Stimulated activated naive CD8-positive, alpha-beta T cell treated with anti-CD3 and anti-CD28 coated beads, Interleukin-15, amount 100 ng/mL, for 72 hours (primary cell): ENCODE data around the gene GP5.

ENCODE experiments used
- ATAC-seq: fragments of 150-1000 bp; cut with Tn5 transposase; 2 replicates; pipeline ENCODE4 v1.10.0; 2021; ENCODE audit warnings: mild to moderate bottlenecking, moderate library complexity
- DNase-seq, 2 donors: peaks; one replicate each; pipeline ENCODE4 v3.0.0; 2021 to 2022
- H3K27ac Mint-ChIP-seq, 2 donors: one replicate each; pipeline ENCODE4 v1.8.0; 2022; ENCODE audit warnings: mild to moderate bottlenecking in 2 of 2, mixed read lengths in 2 of 2, moderate library complexity in 2 of 2
- H3K27me3 Mint-ChIP-seq: one replicate; pipeline ENCODE4 v1.8.0; 2022; ENCODE audit warnings: mixed read lengths
- H3K4me1 Mint-ChIP-seq: one replicate; pipeline ENCODE4 v1.8.0; 2022; ENCODE audit warnings: mild to moderate bottlenecking, mixed read lengths
- H3K4me3 Mint-ChIP-seq, 2 donors: one replicate each; pipeline ENCODE4 v1.8.0; 2022; ENCODE audit warnings: mild to moderate bottlenecking in 2 of 2, mixed read lengths in 2 of 2, moderate library complexity in 1 of 2
- H3K9me3 Mint-ChIP-seq, 2 donors: one replicate each; pipeline ENCODE4 v1.8.0; 2022; ENCODE audit warnings: mixed read lengths in 2 of 2

GP5 gene

GRCh38 chr3:194387926-194388418 is 11.1 kb downstream of the GP5 start:
- Mint-ChIP-seq H3K9me3 (peaks cover 20 to 25% of the 10 kb centered on the region in 2 donors), H3K4me3 (no peak overlapping the region), H3K4me1 (no peaks in the 10 kb centered on the region), H3K27me3 (no peaks in the 10 kb centered on the region), H3K27ac (no peak overlapping the region)
- no peak for ATAC-seq
- DNase-seq: no peak

GRCh38 chr3:194387276-194387675 is 11.8 kb downstream of the GP5 start:
- Mint-ChIP-seq H3K27ac (peak overlapping the region in 1 of 2 donors; percentile 37), H3K4me3 (no peak overlapping the region), H3K4me1 (no peaks in the 10 kb centered on the region), H3K9me3 (peaks cover 20 to 25% of the 10 kb centered on the region in 2 donors), H3K27me3 (no peaks in the 10 kb centered on the region)
- ATAC-seq (no peak), DNase-seq (no peak)

GRCh38 chr3:194386648-194387047 is 12.4 kb downstream of the GP5 start:
- Mint-ChIP-seq H3K27me3 (no peaks in the 10 kb centered on the region), H3K27ac (no peak overlapping the region), H3K4me3 (no peak overlapping the region), H3K9me3 (peaks cover 20 to 25% of the 10 kb centered on the region in 2 donors), H3K4me1 (no peaks in the 10 kb centered on the region)
- DNase-seq: no peak
- ATAC-seq: no peak

- no peaks in the 10 kb centered on the region for H3K27me3 Mint-ChIP-seq
- H3K27ac Mint-ChIP-seq: no peak overlapping the region
- no peak overlapping the region for H3K4me3 Mint-ChIP-seq
- H3K9me3 Mint-ChIP-seq: peaks cover 16 to 20% of the 10 kb centered on the region in 2 donors
- DNase-seq (no peak), ATAC-seq (no peak)
- H3K4me1 Mint-ChIP-seq: no peaks in the 10 kb centered on the region
Measured at GRCh38 chr3:194386066-194386465, 13.0 kb downstream of the GP5 start.

- DNase-seq (no peak), ATAC-seq (no peak)
- Mint-ChIP-seq H3K27ac (no peak overlapping the region), H3K27me3 (no peaks in the 10 kb centered on the region), H3K9me3 (peaks cover 3 to 5% of the 10 kb centered on the region in 2 donors), H3K4me3 (no peak overlapping the region), H3K4me1 (no peaks in the 10 kb centered on the region)
Measured at GRCh38 chr3:194384569-194385001, 14.5 kb downstream of the GP5 start.

- ATAC-seq: peak; percentile 30
- no peak overlapping the region for H3K27ac Mint-ChIP-seq
- H3K4me1 Mint-ChIP-seq: no peaks in the 10 kb centered on the region
- H3K27me3 Mint-ChIP-seq: no peaks in the 10 kb centered on the region
- no peak for DNase-seq
- H3K9me3 Mint-ChIP-seq: peaks cover 0 to under 1% of the 10 kb centered on the region in 2 donors
- no peak overlapping the region for H3K4me3 Mint-ChIP-seq
Measured at GRCh38 chr3:194384156-194384555, 14.9 kb downstream of the GP5 start.

- H3K27me3 Mint-ChIP-seq: peaks cover 7% of the 10 kb centered on the region
- peak overlapping the region in 1 of 2 donors; percentile 60 for H3K27ac Mint-ChIP-seq
- H3K9me3 Mint-ChIP-seq: no peaks in the 10 kb centered on the region
Measured at GRCh38 chr3:194383276-194383940, 15.7 kb downstream of the GP5 start.

GRCh38 chr3:194382892-194383223 is 16.2 kb downstream of the GP5 start:
- no peaks in the 10 kb centered on the region for H3K4me1 Mint-ChIP-seq
- no peak overlapping the region for H3K27ac Mint-ChIP-seq
- no peaks in the 10 kb centered on the region for H3K9me3 Mint-ChIP-seq
- H3K4me3 Mint-ChIP-seq: no peak overlapping the region
- ATAC-seq (peak; percentile 26), DNase-seq (no peak)
- H3K27me3 Mint-ChIP-seq: peaks cover 11% of the 10 kb centered on the region

More at GRCh38 chr3:194383276-194383940, 15.7 kb downstream of the GP5 start:
- Mint-ChIP-seq H3K4me3 (no peak overlapping the region), H3K4me1 (no peaks in the 10 kb centered on the region)
- ATAC-seq: no peak
- no peak for DNase-seq

GRCh38 chr3:194382196-194382891 is 16.7 kb downstream of the GP5 start:
- Mint-ChIP-seq H3K4me1 (no peaks in the 10 kb centered on the region), H3K4me3 (no peak overlapping the region), H3K27ac (no peak overlapping the region), H3K9me3 (no peaks in the 10 kb centered on the region), H3K27me3 (peaks cover 11% of the 10 kb centered on the region)
- peak; percentile 44 for ATAC-seq
- DNase-seq: no peak

GRCh38 chr3:194381460-194381875 is 17.6 kb downstream of the GP5 start:
- H3K9me3 Mint-ChIP-seq: no peaks in the 10 kb centered on the region
- peaks cover 11% of the 10 kb centered on the region for H3K27me3 Mint-ChIP-seq
- no peak overlapping the region for H3K27ac Mint-ChIP-seq
- no peak for DNase-seq
- no peaks in the 10 kb centered on the region for H3K4me1 Mint-ChIP-seq
- ATAC-seq: no peak
- H3K4me3 Mint-ChIP-seq: no peak overlapping the region

GRCh38 chr3:194380326-194380725 is 18.7 kb downstream of the GP5 start:
- Mint-ChIP-seq H3K4me3 (no peak overlapping the region), H3K27ac (no peak overlapping the region), H3K4me1 (no peaks in the 10 kb centered on the region), H3K27me3 (peaks cover 14% of the 10 kb centered on the region), H3K9me3 (no peaks in the 10 kb centered on the region)
- DNase-seq: no peak
- ATAC-seq: no peak

GRCh38 chr3:194379651-194380050 is 19.4 kb downstream of the GP5 start:
- no peaks in the 10 kb centered on the region for H3K9me3 Mint-ChIP-seq
- H3K27me3 Mint-ChIP-seq: peaks cover 21% of the 10 kb centered on the region
- ATAC-seq: no peak
- no peak overlapping the region for H3K4me3 Mint-ChIP-seq
- H3K27ac Mint-ChIP-seq: no peak overlapping the region
- H3K4me1 Mint-ChIP-seq: no peaks in the 10 kb centered on the region
- DNase-seq: no peak

- Mint-ChIP-seq H3K4me3 (no peak overlapping the region), H3K9me3 (no peaks in the 10 kb centered on the region), H3K27ac (no peak overlapping the region), H3K4me1 (no peaks in the 10 kb centered on the region), H3K27me3 (peaks cover 22% of the 10 kb centered on the region)
- DNase-seq: no peak
- ATAC-seq: no peak
Measured at GRCh38 chr3:194379231-194379630, 19.8 kb downstream of the GP5 start.

- H3K9me3 Mint-ChIP-seq: no peaks in the 10 kb centered on the region
- ATAC-seq (no peak), DNase-seq (no peak)
- H3K4me3 Mint-ChIP-seq: no peak overlapping the region
- H3K4me1 Mint-ChIP-seq: no peaks in the 10 kb centered on the region
- H3K27ac Mint-ChIP-seq: no peak overlapping the region
- peaks cover 22% of the 10 kb centered on the region for H3K27me3 Mint-ChIP-seq
Measured at GRCh38 chr3:194377708-194378107, 21.4 kb downstream of the GP5 start.

GRCh38 chr3:194376241-194376560 is 22.9 kb downstream of the GP5 start:
- H3K4me1 Mint-ChIP-seq: no peaks in the 10 kb centered on the region
- peaks cover 36% of the 10 kb centered on the region for H3K27me3 Mint-ChIP-seq
- H3K9me3 Mint-ChIP-seq: no peaks in the 10 kb centered on the region
- ATAC-seq: no peak
- H3K27ac Mint-ChIP-seq: no peak overlapping the region
- DNase-seq: no peak
- H3K4me3 Mint-ChIP-seq: no peak overlapping the region

- DNase-seq: no peak
- Mint-ChIP-seq H3K9me3 (no peaks in the 10 kb centered on the region), H3K4me1 (no peaks in the 10 kb centered on the region), H3K27ac (peak overlapping the region; percentile 43 to 69), H3K27me3 (peaks cover 40% of the 10 kb centered on the region), H3K4me3 (no peak overlapping the region)
- ATAC-seq: no peak
Measured at GRCh38 chr3:194375473-194376240, 23.4 kb downstream of the GP5 start.
